Endothelial cell of umbilical vein (primary cell): ENCODE data around the gene LRRTM4. TPM values are rescaled to one million over a fixed set of nuclear protein-coding genes. Genes with fewer than 3 reads are reported as not detected.
"Not testable (repeated sequence)": the region's sequence is repeated elsewhere in the genome, so short reads cannot be mapped to it uniquely, and the experiment has no call there.

Experiments
- BruUV-seq: library from RNA; stranded (reverse); fragments of 400-500 nt; replicated peaks from 2 replicates; lab custom pipeline; 2021; lab: Mats Ljungman, UMichigan
- CTCF ChIA-PET: fragments of 300-600, 350-600 bp; sonication (Branson Sonifier 250); formaldehyde crosslinking; loops from one replicate; lab custom pipeline; 2021; ENCODE audit warnings: antibody characterized with exemption, inconsistent platforms; lab: Charles Lee
- POLR2A ChIA-PET: fragments of 300-600, 350-600 bp; sonication (Branson Sonifier 250); formaldehyde crosslinking; loops from one replicate; lab custom pipeline; 2021; ENCODE audit warnings: antibody characterized with exemption, inconsistent platforms; lab: Charles Lee
- DNase-seq: peaks from one replicate; pipeline ENCODE4 v3.0.0-alpha.2; 2011; ENCODE audit warnings: low read depth, low spot score
- FAIRE-seq: peaks from 2 replicates; lab custom pipeline; 2011; peaks lifted over from hg19 to GRCh38; lab: Jason Lieb, UNC
- H2AFZ ChIP-seq: 2 replicates; pipeline ENCODE4 v1.6.0; 2012; ENCODE audit warnings: low read depth, low read length, control low read depth, inconsistent platforms
- H3K27ac ChIP-seq: 2 replicates; pipeline ENCODE4 v1.5.1; 2011; ENCODE audit warnings: low read depth, mild to moderate bottlenecking, control low read depth, low read length, moderate library complexity; ENCODE audit not compliant: insufficient read depth
- H3K27me3 ChIP-seq, 2 experiments: 2 replicates each; pipeline versions ENCODE4 v1.6.0 to v1.6.1; 2011; ENCODE audit warnings: low read length in 2 of 2, mixed read lengths in 1 of 2; ENCODE audit not compliant: control insufficient read depth in 2 of 2, insufficient read depth in 2 of 2
- H3K36me3 ChIP-seq, 2 experiments: 2 replicates in 1 of 2; 3 replicates in 1 of 2; pipeline ENCODE4 v1.5.1; 2011; ENCODE audit warnings: low read length in 2 of 2, mild to moderate bottlenecking in 1 of 2, moderate library complexity in 1 of 2; ENCODE audit not compliant: control insufficient read depth in 2 of 2, insufficient read depth in 2 of 2; ENCODE audit errors: extremely low read depth in 1 of 2
- H3K4me1 ChIP-seq: 3 replicates; pipeline ENCODE4 v1.5.1; 2011; ENCODE audit warnings: mild to moderate bottlenecking, low read length; ENCODE audit not compliant: control insufficient read depth, insufficient read depth; ENCODE audit errors: extremely low read depth
- H3K4me2 ChIP-seq: 2 replicates; pipeline ENCODE4 v1.6.1; 2011; ENCODE audit warnings: low read length, control low read depth, mixed read lengths; ENCODE audit not compliant: insufficient read depth
- H3K4me3 ChIP-seq, 3 experiments: fragments of 200-600 bp in 1 of 3; sonication (generic), shearing (Covaris generic) in 1 of 3; replicated peaks in 1 of 3; 2 replicates each; pipeline ENCODE4 v1.5.1; 2011 to 2016; ENCODE audit warnings: control low read depth in 3 of 3, low read length in 3 of 3, mild to moderate bottlenecking in 2 of 3, inconsistent platforms in 1 of 3, low read depth in 1 of 3, moderate library complexity in 1 of 3; ENCODE audit not compliant: insufficient read depth in 1 of 3
- H3K79me2 ChIP-seq: 2 replicates; pipeline ENCODE4 v1.6.0; 2012; ENCODE audit warnings: low read length, inconsistent platforms; ENCODE audit not compliant: control insufficient read depth, insufficient read depth
- H3K9ac ChIP-seq: replicated peaks from 2 replicates; pipeline ENCODE3; 2011; ENCODE audit warnings: low read length, control low read depth; ENCODE audit not compliant: insufficient read depth; ENCODE audit errors: extremely low read depth
- H3K9me1 ChIP-seq: replicated peaks from 3 replicates; pipeline ENCODE4 v1.6.0; 2011; ENCODE audit warnings: mild to moderate bottlenecking, low read length; ENCODE audit not compliant: control insufficient read depth, insufficient read depth; ENCODE audit errors: extremely low read depth
- H3K9me3 ChIP-seq: replicated peaks from 2 replicates; pipeline ENCODE4 v1.5.1; 2012; ENCODE audit warnings: low read length, inconsistent platforms; ENCODE audit not compliant: control insufficient read depth, insufficient read depth
- H4K20me1 ChIP-seq: replicated peaks from 2 replicates; pipeline ENCODE3; 2011; ENCODE audit warnings: mild to moderate bottlenecking, low read length; ENCODE audit not compliant: control insufficient read depth, insufficient read depth; ENCODE audit errors: extremely low read depth
- CTCF ChIP-seq, 2 donors: IDR thresholded peaks; 1 replicate in 1 of 2; 2 replicates in 1 of 2; pipeline ENCODE4 v1.5.1; 2011; ENCODE audit warnings: low read length in 2 of 2, mild to moderate bottlenecking in 2 of 2, moderate library complexity in 2 of 2, control low read depth in 1 of 2, inconsistent platforms in 1 of 2, low read depth in 1 of 2; ENCODE audit not compliant: insufficient read depth in 1 of 2; ENCODE audit errors: extremely low read depth in 1 of 2
- EZH2 ChIP-seq: IDR thresholded peaks from 2 replicates; pipeline ENCODE4 v1.6.1; 2012; ENCODE audit warnings: borderline replicate concordance, low read depth, mild to moderate bottlenecking, moderate library complexity, low read length, inconsistent platforms; ENCODE audit not compliant: severe bottlenecking
- FOS ChIP-seq: IDR thresholded peaks from 2 replicates; pipeline ENCODE4 v1.6.1; 2011; ENCODE audit warnings: mild to moderate bottlenecking, low read length, moderate library complexity, borderline replicate concordance; ENCODE audit not compliant: insufficient read depth
- GATA2 ChIP-seq: IDR thresholded peaks from 2 replicates; pipeline ENCODE4 v1.7.0; 2011; ENCODE audit warnings: low read depth, mild to moderate bottlenecking, moderate library complexity, mixed read lengths, low read length; ENCODE audit not compliant: insufficient read length, insufficient read depth
- JUN ChIP-seq: IDR thresholded peaks from 2 replicates; pipeline ENCODE4 v1.6.1; 2011; ENCODE audit warnings: borderline replicate concordance, low read depth; ENCODE audit not compliant: insufficient read length, insufficient read depth
- MYC ChIP-seq: IDR thresholded peaks from one replicate; pipeline ENCODE4 v1.6.1; 2011; ENCODE audit warnings: mild to moderate bottlenecking, low read depth, low read length
- POLR2A ChIP-seq: IDR thresholded peaks from 2 replicates; pipeline ENCODE4 v1.6.1; 2012; ENCODE audit warnings: low read depth, mild to moderate bottlenecking, control low read depth, low read length
- POLR2AphosphoS5 ChIP-seq: IDR thresholded peaks from 2 replicates; pipeline ENCODE4 v1.6.1; 2012; ENCODE audit warnings: low read depth, mild to moderate bottlenecking, control low read depth, low read length, moderate library complexity; ENCODE audit not compliant: insufficient read depth
- dilution Hi-C: fragments of 300-500 bp; cut with MboI; formaldehyde crosslinking; loops from one replicate; pipeline ENCODE4 v1.15.0; 2019; ENCODE audit warnings: low sequenced_read_pairs; ENCODE audit not compliant: extremely low pct_ligation_motif_present
- intact Hi-C: fragments of 100-400 bp; cut with micrococcal nuclease; formaldehyde crosslinking; loops from one replicate; pipeline ENCODE4 v1.10.0; 2022
- polyA plus RNA-seq, 4 experiments: library from polyadenylated mRNA; depleted of rRNA in 3 of 4; stranded (reverse) in 3 of 4; unstranded in 1 of 4; fragments of >200 nt; gene quantifications; 2 replicates each; pipeline versions ENCODE4 v1.2.1 to v1.2.3, GENCODE V29; 2011 to 2012; ENCODE audit warnings: missing spikeins in 1 of 4
- total RNA-seq: library from RNA; stranded (reverse); gene quantifications from 2 replicates; pipeline ENCODE4 v1.2.3, GENCODE V29; 2021
- TF ChIP-seq, protein P1 (sequence below): IDR thresholded peaks from 2 replicates; pipeline ENCODE4 v1.6.1; 2011; ENCODE audit not compliant: insufficient read depth, insufficient read length

LRRTM4 gene
- total and polyA plus RNA-seq, 2 donors (not counting 3 experiments of a cell fraction or from before 2014, with no cell fraction given), result not detected

DNA sequence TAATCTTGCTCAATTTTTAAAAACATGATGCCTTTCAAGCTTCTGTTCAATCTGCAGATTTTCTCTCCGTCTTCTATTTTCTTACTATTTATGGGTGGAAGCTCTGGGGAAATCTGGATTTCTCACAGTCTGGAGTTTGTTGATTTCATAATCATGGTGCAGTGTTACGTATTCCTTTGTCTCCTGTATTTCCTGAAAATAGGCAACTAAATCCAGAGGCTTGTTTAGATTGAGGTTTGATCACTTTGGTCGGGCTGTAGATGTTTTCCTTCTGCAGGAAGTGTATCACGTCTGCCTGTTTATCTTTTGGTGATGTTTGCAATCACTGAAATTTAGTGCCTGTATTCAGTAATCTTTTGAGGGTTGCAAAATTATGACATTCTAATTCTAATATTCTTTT lies 487.7 kb downstream of the LRRTM4 start:
- no peak overlapping the region for H3K4me2 ChIP-seq
- DNase-seq (peak; percentile 5), FAIRE-seq (peak; percentile 31)
- no peaks in the 10 kb centered on the region for H4K20me1 ChIP-seq
- intact Hi-C loops (no loop called here), dilution Hi-C loops (no loop called here)
- no peaks in the 10 kb centered on the region for H3K27me3 ChIP-seq
- H3K4me3 ChIP-seq, result no peak overlapping the region
- H3K27ac ChIP-seq, result no peak overlapping the region
- no peaks in the 10 kb centered on the region for H3K36me3 ChIP-seq
- no peaks in the 10 kb centered on the region for H3K79me2 ChIP-seq
- no TSS peak for BruUV-seq
- H3K9ac ChIP-seq, result no peak overlapping the region
- TF ChIP-seq MYC (no peak), GATA2 (no peak), FOS (no peak), EZH2 (no peak), POLR2AphosphoS5 (no peak), POLR2A (no peak), CTCF (IDR thresholded peaks at IDR 0.05; ENCODE audit: extremely low read depth in 1 of 2, insufficient read depth in 1 of 2, low read depth in 1 of 2, low read length in 2 of 2) (no peak), JUN (no peak)
- TF ChIP-seq, protein P1, sequence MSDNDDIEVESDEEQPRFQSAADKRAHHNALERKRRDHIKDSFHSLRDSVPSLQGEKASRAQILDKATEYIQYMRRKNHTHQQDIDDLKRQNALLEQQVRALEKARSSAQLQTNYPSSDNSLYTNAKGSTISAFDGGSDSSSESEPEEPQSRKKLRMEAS, result no peak
- no peaks in the 10 kb centered on the region for H3K9me1 ChIP-seq
- no peaks in the 10 kb centered on the region for H3K9me3 ChIP-seq
- no peak overlapping the region for H2AFZ ChIP-seq
- POLR2A ChIA-PET, result no interaction called here
- CTCF ChIA-PET, result no interaction called here
- H3K4me1 ChIP-seq, result no peaks in the 10 kb centered on the region

DNA sequence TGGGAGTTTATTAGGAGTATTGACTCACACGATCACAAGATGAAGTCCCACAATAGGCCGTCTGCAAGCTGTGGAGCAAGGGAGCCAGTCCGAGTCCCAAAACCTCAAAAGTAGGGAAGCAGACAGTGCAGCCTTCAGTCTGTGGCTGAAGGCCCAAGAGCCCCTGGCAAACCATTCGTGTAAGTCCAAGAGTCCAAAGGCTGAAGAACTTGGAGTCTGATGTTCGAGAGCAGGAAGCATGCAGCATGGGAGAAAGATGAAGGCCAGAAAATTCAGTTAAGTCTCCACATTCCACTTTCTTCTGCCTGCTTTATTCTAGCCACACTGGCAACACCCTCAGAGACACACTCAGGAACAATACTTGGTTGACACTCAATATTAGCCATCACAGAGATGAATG lies 492.9 kb downstream of the LRRTM4 start:
- H3K4me2 ChIP-seq, H3K9me3 ChIP-seq, POLR2A ChIA-PET, H3K27ac ChIP-seq, H2AFZ ChIP-seq, DNase-seq, H3K9me1 ChIP-seq, intact Hi-C loops, FAIRE-seq, H3K4me3 ChIP-seq, H4K20me1 ChIP-seq, CTCF ChIA-PET, H3K4me1 ChIP-seq, dilution Hi-C loops, BruUV-seq, H3K27me3 ChIP-seq, H3K9ac ChIP-seq, H3K79me2 ChIP-seq, H3K36me3 ChIP-seq: not testable (repeated sequence)
